MG63 (cell line): Measurements from ENCODE around the gene ITPR2. TPM values are rescaled to one million over a fixed set of nuclear protein-coding genes. Genes with fewer than 3 reads are reported as not detected.
"Not testable (repeated sequence)": the region's sequence is repeated elsewhere in the genome, so short reads cannot be mapped to it uniquely, and the experiment has no call there.

Experiments
- DNase-seq: peaks from one replicate; pipeline ENCODE4 v3.0.0-alpha.2; 2020
- H3K27me3 ChIP-seq: fragments of 250-450 bp; sonication (Bioruptor Pico); 2 replicates; pipeline ENCODE4 v1.5.1; 2020; ENCODE audit warnings: mild to moderate bottlenecking, moderate library complexity
- H3K36me3 ChIP-seq: fragments of 250-450 bp; sonication (Bioruptor Pico); 2 replicates; pipeline ENCODE4 v1.5.1; 2020; ENCODE audit warnings: mild to moderate bottlenecking, moderate library complexity
- H3K4me3 ChIP-seq: fragments of 250-450 bp; sonication (Bioruptor Pico); 2 replicates; pipeline ENCODE4 v1.5.1; 2020; ENCODE audit warnings: mild to moderate bottlenecking, moderate library complexity
- H3K9me3 ChIP-seq: fragments of 250-450 bp; sonication (Bioruptor Pico); 2 replicates; pipeline ENCODE4 v1.5.1; 2020; ENCODE audit warnings: mild to moderate bottlenecking, moderate library complexity
- total RNA-seq: library from RNA; depleted of rRNA; stranded (reverse); fragments of >200 nt; shearing (Covaris generic); gene quantifications from 2 replicates; pipeline ENCODE4 v1.2.3, GENCODE V29; 2014; ENCODE audit warnings: low replicate concordance

ITPR2 gene
- total RNA-seq, 1 experiment from 2014 or later, result 4.6 TPM

DNA sequence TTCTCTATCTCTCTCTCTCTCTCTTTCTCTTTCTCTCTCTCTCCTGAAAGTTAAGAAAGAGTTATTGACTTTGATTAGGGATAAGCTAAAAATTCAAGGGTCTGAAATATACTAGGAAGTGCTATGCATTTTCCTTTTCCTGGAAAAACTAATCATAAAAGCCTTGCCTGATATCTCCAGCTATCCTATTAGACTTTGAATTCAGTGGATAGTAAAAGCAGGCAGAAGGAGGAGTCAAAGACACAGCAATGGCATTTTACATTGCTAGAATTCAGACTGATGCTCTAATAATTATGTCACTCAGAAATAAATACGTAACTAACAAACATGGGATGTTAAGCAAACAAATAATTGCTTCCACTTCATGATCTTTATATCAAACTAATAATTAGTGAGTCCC, 365.6 kb downstream of the ITPR2 start:
- Histone ChIP-seq H3K9me3 (no peaks in the 10 kb centered on the region), H3K4me3 (no peak overlapping the region), H3K27me3 (no peaks in the 10 kb centered on the region), H3K36me3 (no peaks in the 10 kb centered on the region)
- DNase-seq, result no peak

DNA sequence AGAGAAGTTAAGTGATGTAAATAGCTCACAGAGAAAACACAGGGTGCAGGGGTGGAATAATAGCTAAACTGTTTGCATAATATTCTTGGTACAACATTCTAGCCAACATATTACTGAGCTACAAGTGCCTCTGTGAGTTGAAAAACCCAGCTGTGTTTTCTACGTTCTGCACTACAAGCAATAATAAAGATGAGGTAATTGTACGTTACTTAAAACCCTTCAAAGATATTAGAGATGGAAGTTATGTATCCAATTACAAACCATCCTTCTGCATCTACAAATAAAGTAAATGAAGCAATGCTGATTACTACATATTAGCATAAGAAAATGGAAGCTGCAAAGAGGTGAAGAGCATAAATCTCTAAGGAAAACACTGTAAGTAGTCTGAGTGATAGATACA, 366.3 kb downstream of the ITPR2 start:
- H3K4me3 ChIP-seq, result no peak overlapping the region
- no peaks in the 10 kb centered on the region; the same call in 1 of the 2 replicates for H3K27me3 ChIP-seq
- no peaks in the 10 kb centered on the region for H3K36me3 ChIP-seq
- no peak for DNase-seq
- H3K9me3 ChIP-seq, result no peaks in the 10 kb centered on the region

DNA sequence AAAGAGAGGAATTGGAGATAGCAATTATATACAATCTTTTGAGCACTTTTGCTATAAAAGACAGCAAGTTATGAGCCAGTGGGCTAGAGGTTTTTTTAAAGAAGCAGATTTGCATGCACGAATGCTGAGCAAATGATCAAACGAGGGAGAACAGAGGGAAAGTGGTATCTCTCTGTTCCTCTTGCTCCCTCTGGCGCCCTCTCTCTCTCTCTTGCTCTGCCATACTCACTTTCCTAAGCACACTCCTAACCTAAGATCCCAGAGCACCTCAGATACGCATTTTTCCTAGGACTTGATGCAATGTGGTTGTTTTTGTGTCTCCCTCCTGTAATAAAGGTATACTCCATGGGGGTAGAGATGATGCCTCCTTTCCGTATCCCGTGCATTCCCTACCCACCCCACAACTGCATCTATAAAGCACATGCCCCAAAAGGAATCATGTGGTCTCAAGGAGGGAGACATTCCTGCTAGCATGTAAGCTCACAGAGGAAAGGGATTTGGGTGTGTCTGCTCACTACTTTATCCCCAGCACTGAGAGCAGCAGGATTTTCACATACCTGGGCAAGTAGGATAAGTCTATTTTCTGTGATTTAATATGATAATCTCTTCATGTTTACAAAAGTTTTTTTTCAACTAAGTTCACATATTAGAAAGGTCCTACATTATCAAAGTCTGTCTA, 367.4 kb downstream of the ITPR2 start:
- Histone ChIP-seq H3K4me3 (no peak overlapping the region), H3K36me3 (no peaks in the 10 kb centered on the region), H3K9me3 (no peaks in the 10 kb centered on the region), H3K27me3 (peaks cover 4% of the 10 kb centered on the region; the same call in 1 of the 2 replicates)
- no peak for DNase-seq

DNA sequence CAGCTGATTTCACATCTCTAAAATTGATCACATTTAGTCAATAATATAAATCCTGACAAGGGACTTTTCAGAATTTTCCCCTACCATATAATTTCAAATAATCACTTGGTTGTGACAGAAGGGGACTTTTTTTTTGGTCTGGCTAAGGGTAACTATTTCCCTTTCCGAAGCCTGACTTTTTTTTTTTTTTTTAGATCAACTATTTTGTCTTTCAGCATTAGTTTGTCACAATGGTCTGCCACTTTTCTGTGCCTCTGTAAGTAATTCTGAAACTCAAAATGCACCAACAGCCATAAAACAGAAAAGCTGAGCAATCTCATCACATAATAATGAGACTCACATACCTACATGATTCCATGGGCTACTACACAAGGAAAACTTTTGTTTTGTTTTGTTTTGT, 371.2 kb downstream of the ITPR2 start:
- DNase-seq, result no peak
- H3K27me3 ChIP-seq, result peaks cover 4% of the 10 kb centered on the region; the same call in 1 of the 2 replicates
- H3K4me3 ChIP-seq, result no peak overlapping the region
- no peaks in the 10 kb centered on the region for H3K36me3 ChIP-seq
- H3K9me3 ChIP-seq, result no peaks in the 10 kb centered on the region

DNA sequence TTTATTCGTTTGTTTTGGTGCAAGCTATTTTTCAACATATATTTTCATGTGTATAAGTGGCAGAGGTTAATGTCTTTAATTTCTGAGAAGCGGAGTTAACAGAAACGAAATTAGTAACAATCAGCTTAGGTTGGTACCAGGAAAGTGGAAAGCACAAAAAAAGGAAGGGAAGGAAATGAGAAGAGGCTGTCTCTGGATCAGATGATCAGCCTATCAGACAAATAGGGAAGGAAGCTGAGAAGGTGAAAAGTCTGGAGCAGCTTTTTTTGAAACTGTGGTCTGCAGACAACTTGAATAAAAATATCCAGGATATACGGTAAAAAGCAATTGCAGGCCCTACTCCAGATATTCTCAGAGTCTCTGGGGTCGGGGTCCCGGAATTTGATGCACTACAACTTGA, 372.6 kb downstream of the ITPR2 start:
- H3K27me3 ChIP-seq, result peaks cover 4% of the 10 kb centered on the region; the same call in 1 of the 2 replicates
- no peak for DNase-seq
- no peaks in the 10 kb centered on the region for H3K9me3 ChIP-seq
- H3K36me3 ChIP-seq, result no peaks in the 10 kb centered on the region
- no peak overlapping the region for H3K4me3 ChIP-seq

DNA sequence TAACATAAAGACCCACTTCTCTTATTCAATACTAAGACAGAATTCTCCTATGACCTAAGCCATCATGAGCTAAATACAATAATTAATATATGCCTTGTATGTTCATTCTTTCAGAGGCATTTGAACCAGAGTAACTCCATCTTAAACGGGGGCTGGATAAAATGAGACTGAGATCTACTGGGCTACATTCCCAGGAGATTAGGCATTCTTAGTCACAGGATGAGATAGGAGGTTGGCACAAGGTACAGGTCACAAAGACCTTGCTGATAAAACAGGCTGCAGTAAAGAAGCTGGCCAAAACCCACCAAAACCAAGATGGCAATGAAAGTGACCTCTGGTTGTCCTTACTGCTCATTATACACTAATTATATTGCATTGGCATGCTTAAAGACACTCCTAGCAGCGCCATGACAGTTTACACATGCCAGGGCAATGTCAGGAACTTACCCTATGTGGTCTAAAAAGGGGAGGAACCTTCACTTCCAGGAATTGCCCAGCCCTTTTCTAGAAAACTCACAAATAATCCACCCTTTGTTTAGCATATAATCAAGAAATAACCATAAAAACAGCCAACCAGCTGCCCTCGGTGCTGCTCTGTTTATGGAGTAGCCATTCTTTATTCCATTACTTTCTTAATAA, 376.9 kb downstream of the ITPR2 start:
- Histone ChIP-seq H3K9me3 (no peaks in the 10 kb centered on the region), H3K27me3 (0 out of 2 replicates have a peak, but pooled peaks cover 2% of the 10 kb centered on the region), H3K4me3 (no peak overlapping the region), H3K36me3 (no peaks in the 10 kb centered on the region)
- peak; percentile 10 for DNase-seq

DNA sequence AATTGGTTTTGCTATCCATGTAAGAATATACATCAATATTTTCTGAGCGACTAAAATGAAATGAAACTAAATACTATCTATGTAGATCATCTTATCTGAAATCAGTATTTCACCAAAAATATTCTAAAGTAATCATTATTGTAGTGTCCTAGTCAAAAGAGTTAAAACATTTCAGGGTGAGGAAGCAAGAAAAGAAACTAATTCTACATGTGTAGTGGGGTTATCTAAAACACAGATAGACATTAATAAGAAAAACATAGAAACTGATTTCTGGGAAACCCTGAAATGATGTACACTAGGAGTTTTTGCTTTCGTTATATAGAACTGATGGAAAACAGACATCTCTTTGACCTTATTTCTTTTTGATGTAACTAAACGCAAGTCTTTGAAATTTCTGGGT, 379.7 kb downstream of the ITPR2 start:
- Histone ChIP-seq H3K9me3 (no peaks in the 10 kb centered on the region), H3K27me3 (no peaks in the 10 kb centered on the region), H3K36me3 (no peaks in the 10 kb centered on the region), H3K4me3 (no peak overlapping the region)
- DNase-seq, result no peak

DNA sequence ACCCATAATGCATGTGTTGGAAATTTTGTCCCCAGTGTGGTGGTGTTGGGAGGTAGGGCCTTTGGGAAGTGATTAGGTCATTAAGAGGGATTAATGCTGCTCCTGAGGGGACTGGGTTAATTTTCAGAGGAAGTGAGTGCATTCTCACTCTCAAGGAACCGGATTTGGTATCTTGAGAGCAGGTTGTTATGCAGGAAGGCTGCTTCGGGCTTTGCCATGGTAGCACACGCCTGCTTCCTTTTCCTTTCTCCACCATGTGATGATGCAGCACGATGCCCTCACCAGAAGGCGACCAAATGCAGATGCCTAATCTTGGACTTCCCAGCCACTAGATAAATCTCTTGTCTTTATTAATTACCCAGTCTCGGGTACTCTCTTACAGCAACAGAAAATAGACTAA, 380.5 kb downstream of the ITPR2 start:
- DNase-seq, result no peak
- no peaks in the 10 kb centered on the region for H3K36me3 ChIP-seq
- no peaks in the 10 kb centered on the region for H3K27me3 ChIP-seq

DNA sequence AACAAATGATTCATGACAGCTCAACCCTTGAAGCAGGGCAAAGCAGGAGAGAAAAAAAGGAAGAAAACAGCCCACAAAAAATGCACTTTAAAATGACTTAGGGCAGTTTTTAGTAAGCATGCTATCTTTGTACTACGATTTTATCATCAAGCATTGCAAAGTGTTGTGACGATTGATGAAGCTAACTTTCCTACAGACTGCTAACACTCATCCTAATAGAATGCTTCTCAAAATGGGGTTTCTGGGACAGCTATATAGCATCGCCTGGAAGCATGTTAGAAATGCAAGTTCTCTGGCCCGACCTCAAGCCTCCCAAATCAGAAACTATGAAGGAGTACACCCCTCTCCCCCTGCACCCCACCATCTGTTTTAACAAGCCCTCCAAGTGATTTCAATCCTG, 381.2 kb downstream of the ITPR2 start:
- Histone ChIP-seq H3K27me3 (no peaks in the 10 kb centered on the region), H3K36me3 (no peaks in the 10 kb centered on the region), H3K9me3 (no peaks in the 10 kb centered on the region), H3K4me3 (no peak overlapping the region)
- no peak for DNase-seq

More for the DNA sequence above, 380.5 kb downstream of the ITPR2 start:
- Histone ChIP-seq H3K4me3 (no peak overlapping the region), H3K9me3 (no peaks in the 10 kb centered on the region)

DNA sequence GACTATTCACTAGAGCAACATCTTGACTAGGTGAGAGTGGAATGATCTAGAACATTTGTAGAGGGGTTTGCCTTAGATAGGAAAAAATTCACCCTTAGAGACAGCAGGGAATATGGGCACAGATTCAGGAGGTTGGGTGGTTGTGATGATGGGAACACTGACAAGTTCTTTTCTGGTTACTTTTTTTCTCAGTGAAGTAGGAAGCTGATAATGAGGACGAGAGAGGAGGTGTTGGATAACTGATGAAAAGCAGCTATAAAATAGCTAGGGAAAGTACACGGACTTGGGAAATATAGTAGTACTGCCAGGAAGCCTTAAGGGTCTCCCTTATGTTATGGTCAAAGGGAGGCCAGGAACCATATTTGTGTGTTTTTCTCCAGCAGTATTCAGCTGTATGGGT, 387.1 kb downstream of the ITPR2 start:
- Histone ChIP-seq H3K27me3 (no peaks in the 10 kb centered on the region), H3K9me3 (no peaks in the 10 kb centered on the region), H3K36me3 (no peaks in the 10 kb centered on the region), H3K4me3 (no peak overlapping the region)
- DNase-seq, result no peak

DNA sequence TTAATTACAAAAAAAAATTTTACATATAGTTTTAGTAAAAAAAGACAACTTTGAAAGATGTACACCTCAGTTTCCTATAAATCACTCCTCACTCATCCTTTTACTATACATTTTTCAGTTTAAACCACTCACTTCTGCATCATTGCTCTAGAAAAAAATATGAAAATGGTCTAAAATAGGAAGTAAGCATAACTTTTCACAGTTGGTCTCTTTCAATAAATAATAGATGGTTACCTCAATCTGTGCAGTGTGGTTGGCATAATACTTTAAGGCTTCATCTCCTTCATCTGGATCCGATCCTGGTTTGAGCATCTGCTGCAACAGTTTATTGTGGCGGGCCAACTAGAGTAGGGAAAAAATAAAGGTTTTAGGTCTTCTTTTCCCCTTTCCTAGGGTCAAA, 389.7 kb downstream of the ITPR2 start:
- no peak for DNase-seq
- no peaks in the 10 kb centered on the region for H3K36me3 ChIP-seq
- no peaks in the 10 kb centered on the region for H3K27me3 ChIP-seq
- no peak overlapping the region for H3K4me3 ChIP-seq
- no peaks in the 10 kb centered on the region for H3K9me3 ChIP-seq

DNA sequence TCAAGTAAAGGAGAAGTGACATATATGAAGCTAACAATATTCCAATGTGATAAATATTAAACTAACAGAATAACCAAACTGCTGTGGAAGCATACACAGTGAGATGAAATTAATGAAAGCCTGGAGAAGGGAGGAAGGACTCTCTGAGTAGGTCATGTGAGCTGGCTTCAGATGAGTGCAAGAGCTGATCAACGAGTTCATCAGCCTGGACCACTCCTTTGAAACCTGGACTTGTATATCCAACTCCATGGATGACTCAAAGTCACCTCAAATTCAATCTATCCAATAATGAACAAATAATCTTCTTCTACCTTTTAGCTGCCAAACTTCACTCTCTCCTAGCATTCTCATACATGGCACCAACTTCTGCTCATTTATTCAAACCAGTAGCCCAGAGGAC, 391.6 kb downstream of the ITPR2 start:
- H3K36me3 ChIP-seq, result no peaks in the 10 kb centered on the region
- H3K4me3 ChIP-seq, result no peak overlapping the region
- H3K9me3 ChIP-seq, result no peaks in the 10 kb centered on the region
- H3K27me3 ChIP-seq, result no peaks in the 10 kb centered on the region
- no peak for DNase-seq

DNA sequence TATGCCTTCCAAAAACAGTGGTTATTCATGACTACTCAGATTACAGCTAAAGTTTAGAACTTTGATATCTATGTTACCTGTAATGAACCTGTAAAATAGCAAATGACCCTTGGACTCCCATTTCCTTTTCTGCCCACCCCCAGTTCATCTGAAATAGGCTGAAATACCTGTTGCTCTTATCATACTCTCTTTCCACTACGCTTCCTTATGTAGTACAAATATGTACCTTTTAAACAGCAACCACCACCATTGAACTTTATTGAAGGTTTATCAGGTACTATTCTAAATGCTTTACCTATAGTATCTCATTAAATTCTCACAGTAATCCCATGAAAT, 398.0 kb downstream of the ITPR2 start:
- Histone ChIP-seq H3K9me3 (no peaks in the 10 kb centered on the region), H3K36me3 (no peaks in the 10 kb centered on the region), H3K4me3 (no peak overlapping the region), H3K27me3 (no peaks in the 10 kb centered on the region)
- no peak for DNase-seq

DNA sequence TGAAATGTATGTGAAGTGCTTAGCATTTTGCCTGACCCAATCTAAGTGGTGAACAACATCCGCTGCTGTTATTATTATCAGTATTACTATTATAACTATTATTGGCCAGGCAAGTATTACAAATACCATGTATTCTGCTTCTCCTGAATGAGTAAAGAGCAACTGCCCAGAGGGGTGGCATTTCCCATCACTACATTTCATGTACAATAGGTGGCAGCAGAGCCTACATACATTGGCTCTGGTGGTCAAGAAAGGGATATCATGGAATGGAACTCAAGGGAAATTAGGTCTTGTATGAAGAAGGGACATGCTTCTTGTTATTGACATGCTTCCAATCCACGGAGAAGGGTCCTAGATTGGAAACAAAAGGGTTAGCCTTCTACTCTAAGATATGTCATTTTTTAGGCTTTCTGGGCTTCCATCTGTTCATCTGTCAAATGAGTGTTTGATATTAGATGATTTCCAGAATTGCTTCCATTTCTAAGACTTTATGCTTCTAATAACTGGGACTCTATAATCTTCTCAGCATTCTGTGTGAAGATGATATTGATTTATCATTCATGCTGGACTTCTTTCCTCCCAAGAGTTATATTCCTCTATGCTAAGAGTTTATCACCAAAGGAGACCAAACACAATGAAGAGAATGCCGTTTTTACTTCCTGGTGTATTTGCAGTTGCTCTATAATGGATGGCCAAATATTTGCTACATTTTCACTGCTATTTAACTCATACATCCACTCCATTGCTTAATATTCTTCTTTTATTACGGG, 398.5 kb downstream of the ITPR2 start:
- Histone ChIP-seq H3K4me3 (no peak overlapping the region), H3K27me3 (no peaks in the 10 kb centered on the region), H3K36me3 (no peaks in the 10 kb centered on the region), H3K9me3 (no peaks in the 10 kb centered on the region)
- peak; percentile 17 for DNase-seq

DNA sequence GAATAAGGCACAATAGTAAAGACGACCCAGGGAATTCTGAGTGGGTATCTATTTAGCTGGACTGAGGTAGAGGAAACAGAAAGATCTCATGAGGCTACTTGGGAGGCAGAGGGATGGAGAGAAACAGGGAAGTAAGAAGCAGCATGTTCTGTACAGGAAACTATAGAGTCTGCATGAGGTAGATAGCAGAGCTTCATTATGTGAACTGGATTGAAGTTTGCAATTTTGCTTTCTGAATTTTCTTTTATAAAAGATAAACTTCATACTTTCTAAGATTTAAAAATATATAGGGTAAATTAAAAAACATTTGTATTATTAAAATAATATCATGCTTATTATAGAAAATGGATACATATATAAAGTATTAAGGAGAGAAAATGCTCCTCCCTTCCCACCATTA, 399.3 kb downstream of the ITPR2 start:
- DNase-seq, H3K9me3 ChIP-seq, H3K27me3 ChIP-seq, H3K36me3 ChIP-seq, H3K4me3 ChIP-seq: not testable (repeated sequence)

DNA sequence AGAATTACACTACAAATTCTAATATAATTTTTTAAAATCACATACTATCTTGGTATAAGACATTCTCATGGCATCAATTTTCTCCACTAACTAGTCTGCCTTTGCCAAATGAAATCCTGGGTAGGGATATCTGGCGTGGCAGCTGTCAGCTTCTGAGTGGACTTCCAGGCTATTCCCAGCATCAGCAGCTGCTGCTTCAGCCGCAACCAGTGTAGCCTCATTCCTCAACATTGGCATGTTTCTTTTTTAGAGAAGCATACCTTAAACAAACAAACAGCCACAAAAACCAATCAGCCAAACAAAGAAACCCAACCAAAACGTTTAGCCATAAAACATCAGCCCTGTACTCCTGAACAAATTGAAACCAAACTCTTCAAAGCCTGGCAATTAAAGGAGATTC, 401.8 kb downstream of the ITPR2 start:
- H3K27me3 ChIP-seq, result no peaks in the 10 kb centered on the region

DNA sequence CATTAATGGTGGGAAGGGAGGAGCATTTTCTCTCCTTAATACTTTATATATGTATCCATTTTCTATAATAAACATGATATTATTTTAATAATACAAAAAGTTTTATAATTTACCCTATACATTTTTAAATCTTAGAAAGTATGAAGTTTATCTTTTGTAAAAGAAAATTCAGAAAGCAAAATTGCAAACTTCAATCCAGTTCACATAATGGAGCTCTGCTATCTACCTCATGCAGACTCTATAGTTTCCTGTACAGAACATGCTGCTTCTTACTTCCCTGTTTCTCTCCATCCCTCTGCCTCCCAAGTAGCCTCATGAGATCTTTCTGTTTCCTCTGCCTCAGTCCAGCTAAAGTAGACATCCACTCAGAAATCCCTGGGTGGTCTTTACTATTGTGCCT, 402.4 kb downstream of the ITPR2 start:
- not testable (repeated sequence) for DNase-seq, H3K9me3 ChIP-seq, H3K27me3 ChIP-seq, H3K4me3 ChIP-seq, H3K36me3 ChIP-seq

More for the DNA sequence above, 401.8 kb downstream of the ITPR2 start:
- Histone ChIP-seq H3K36me3 (no peaks in the 10 kb centered on the region), H3K4me3 (no peak overlapping the region), H3K9me3 (no peaks in the 10 kb centered on the region)
- no peak for DNase-seq
